ENCODE results near the gene TAF7.

- TF ChIP-seq CTCF (conservative IDR thresholded peaks at IDR 0.05 in 1 of 2, IDR thresholded peaks at IDR 0.05 in 1 of 2; ENCODE audit: low read depth in 1 of 2, low read length in 2 of 2) (peak; percentile 45 to 56), EZH2 (IDR thresholded peaks at IDR 0.05; ENCODE audit: low read length, missing control alignments) (no peak)
Observed at GRCh38 chr5:141330299-141331080, 9.9 kb upstream of the TAF7 start, which contains the start of gene PCDHGA1.

Data from fibroblast of lung (primary cell).